A673 (cell line): Measurements from ENCODE around the gene DKK2. TPM values are rescaled to one million over a fixed set of nuclear protein-coding genes. Genes with fewer than 3 reads are reported as not detected.

Source experiments
- BruUV-seq: library from RNA; stranded (reverse); fragments of 400-500 nt; replicated peaks from 2 replicates; lab custom pipeline; 2021; lab: Mats Ljungman, UMichigan
- CTCF ChIA-PET: fragments of 300-600 bp; sonication (Branson Sonifier 250); formaldehyde crosslinking; loops from one replicate; lab custom pipeline; 2022; ENCODE audit warnings: antibody characterized with exemption; lab: Charles Lee
- POLR2A ChIA-PET: fragments of 300-600 bp; sonication (Branson Sonifier 250); formaldehyde crosslinking; loops from one replicate; lab custom pipeline; 2022; ENCODE audit warnings: antibody characterized with exemption; ENCODE audit not compliant: low non-redundant PET; lab: Charles Lee
- DNase-seq: peaks from one replicate; pipeline ENCODE4 v3.0.0-alpha.2; 2015; ENCODE audit warnings: low spot score
- H3K27ac ChIP-seq: fragments of 200-600 bp; sonication (generic); 2 replicates; pipeline ENCODE4 v1.5.1; 2016; ENCODE audit warnings: mixed run types, low read depth, mild to moderate bottlenecking, mixed read lengths, antibody characterized with exemption, low read length; ENCODE audit not compliant: poor library complexity, severe bottlenecking
- H3K27me3 ChIP-seq: fragments of 200-600 bp; sonication (generic); replicated peaks from 2 replicates; pipeline ENCODE4 v1.6.1; 2017; ENCODE audit warnings: mixed run types, low read depth, mild to moderate bottlenecking, mixed read lengths, antibody characterized with exemption, low read length; ENCODE audit not compliant: insufficient read depth, poor library complexity
- H3K36me3 ChIP-seq: fragments of 200-600 bp; sonication (generic); 2 replicates; pipeline ENCODE4 v1.6.1; 2016; ENCODE audit warnings: mixed run types, mild to moderate bottlenecking, mixed read lengths, antibody characterized with exemption, low read length; ENCODE audit not compliant: insufficient read depth, poor library complexity, severe bottlenecking
- H3K4me1 ChIP-seq: fragments of 200-600 bp; sonication (generic); 2 replicates; pipeline ENCODE4 v1.6.1; 2017; ENCODE audit warnings: mixed run types, mild to moderate bottlenecking, mixed read lengths, antibody characterized with exemption, low read length; ENCODE audit not compliant: insufficient read depth, poor library complexity, severe bottlenecking
- H3K4me3 ChIP-seq: fragments of 200-600 bp; sonication (generic); 2 replicates; pipeline ENCODE4 v1.5.1; 2016; ENCODE audit warnings: low read depth, mixed run types, mild to moderate bottlenecking, mixed read lengths, low read length; ENCODE audit not compliant: poor library complexity, severe bottlenecking
- H3K9me3 ChIP-seq: fragments of 200-600 bp; sonication (generic); 2 replicates; pipeline ENCODE4 v1.6.1; 2016; ENCODE audit warnings: mixed run types, low read depth, mild to moderate bottlenecking, mixed read lengths, antibody characterized with exemption, low read length; ENCODE audit not compliant: poor library complexity, severe bottlenecking
- CTCF ChIP-seq: fragments of 300-800, 200-600 bp; sonication (generic); conservative IDR thresholded peaks from 2 replicates; pipeline ENCODE4 v1.5.1; 2017; ENCODE audit warnings: low read depth, mild to moderate bottlenecking, antibody characterized with exemption, low read length, moderate library complexity, mixed read lengths
- EZH2 ChIP-seq: fragments of 200-600 bp; sonication (generic); IDR thresholded peaks from 2 replicates; pipeline ENCODE4 v1.6.1; 2017; ENCODE audit warnings: borderline replicate concordance, low read depth, mild to moderate bottlenecking, mixed read lengths, antibody characterized with exemption, low read length; ENCODE audit not compliant: poor library complexity, severe bottlenecking
- intact Hi-C: fragments of 100-400 bp; cut with micrococcal nuclease; formaldehyde crosslinking; loops from one replicate; pipeline ENCODE4 v1.10.0; 2022; ENCODE audit not compliant: unreplicated experiment
- total RNA-seq: library from RNA; stranded (reverse); gene quantifications from 2 replicates; pipeline ENCODE4 v1.2.3, GENCODE V29; 2021

DKK2 gene
- total RNA-seq, 1 experiment from 2014 or later, result 99.3 TPM

GRCh38 chr4:107058828-107059227 is 22.7 kb upstream of the DKK2 start:
- H3K27ac ChIP-seq, result no peak overlapping the region
- DNase-seq, result no peak
- H3K4me3 ChIP-seq, result no peak overlapping the region
- H3K4me1 ChIP-seq, result peaks cover 7% of the 10 kb centered on the region
- intact Hi-C loops, result no loop called here
- H3K27me3 ChIP-seq, result no peaks in the 10 kb centered on the region
- BruUV-seq, result no TSS peak
- ChIA-PET CTCF (no interaction called here), POLR2A (no interaction called here)
- H3K9me3 ChIP-seq, result no peaks in the 10 kb centered on the region
- TF ChIP-seq EZH2, result no peak
- no peak for TF ChIP-seq CTCF
- no peaks in the 10 kb centered on the region for H3K36me3 ChIP-seq

GRCh38 chr4:107050525-107051135 is 14.5 kb upstream of the DKK2 start:
- POLR2A ChIA-PET, result no interaction called here

GRCh38 chr4:107046261-107046660 is 10.1 kb upstream of the DKK2 start:
- DNase-seq, result no peak
- no peaks in the 10 kb centered on the region for H3K4me1 ChIP-seq
- no peaks in the 10 kb centered on the region for H3K27me3 ChIP-seq
- peaks cover 25% of the 10 kb centered on the region for H3K9me3 ChIP-seq
- no peak for TF ChIP-seq CTCF
- TF ChIP-seq EZH2, result no peak
- CTCF ChIA-PET, result no interaction called here
- BruUV-seq, result no TSS peak
- intact Hi-C loops, result no loop called here
- POLR2A ChIA-PET, result no interaction called here
- no peak overlapping the region for H3K27ac ChIP-seq
- peaks cover 3% of the 10 kb centered on the region for H3K36me3 ChIP-seq
- no peak overlapping the region for H3K4me3 ChIP-seq

More at GRCh38 chr4:107050525-107051135, 14.5 kb upstream of the DKK2 start:
- intact Hi-C loops, result no loop called here
- Histone ChIP-seq H3K27ac (no peak overlapping the region), H3K36me3 (peaks cover 3% of the 10 kb centered on the region), H3K4me3 (no peak overlapping the region), H3K27me3 (no peaks in the 10 kb centered on the region), H3K9me3 (peaks cover 21% of the 10 kb centered on the region), H3K4me1 (no peaks in the 10 kb centered on the region)
- no TSS peak for BruUV-seq
- peak; percentile 53 for DNase-seq
- peak; percentile 69 for TF ChIP-seq CTCF
- no peak for TF ChIP-seq EZH2
- CTCF ChIA-PET, result no interaction called here
